Measurements from ENCODE around the gene AASDHPPT. TPM values are rescaled to one million over a fixed set of nuclear protein-coding genes. Genes with fewer than 3 reads are reported as not detected.

The AASDHPPT gene
- total RNA-seq, 1 donor from 2014 or later = 49.6 TPM

DNA sequence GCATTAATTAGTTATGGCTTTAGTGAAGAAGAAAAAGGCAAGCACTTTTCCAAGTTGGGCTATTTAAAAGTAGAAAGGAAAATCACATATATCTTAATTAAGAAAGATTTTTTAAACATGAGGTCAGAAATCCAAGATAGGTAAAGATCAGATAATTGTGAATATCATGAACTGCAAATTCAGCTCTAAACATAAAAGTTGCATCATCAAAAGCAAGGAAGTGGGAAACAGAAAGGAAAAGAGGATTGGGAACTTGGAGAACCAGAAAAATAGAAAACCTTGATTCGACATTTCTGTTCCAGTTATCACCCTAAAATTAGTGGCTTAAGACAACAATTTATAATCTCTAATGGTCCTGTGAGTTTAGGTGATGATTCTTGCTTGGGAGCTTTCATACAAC lies 17.8 kb upstream of the AASDHPPT start:
- TF ChIP-seq, protein P1, sequence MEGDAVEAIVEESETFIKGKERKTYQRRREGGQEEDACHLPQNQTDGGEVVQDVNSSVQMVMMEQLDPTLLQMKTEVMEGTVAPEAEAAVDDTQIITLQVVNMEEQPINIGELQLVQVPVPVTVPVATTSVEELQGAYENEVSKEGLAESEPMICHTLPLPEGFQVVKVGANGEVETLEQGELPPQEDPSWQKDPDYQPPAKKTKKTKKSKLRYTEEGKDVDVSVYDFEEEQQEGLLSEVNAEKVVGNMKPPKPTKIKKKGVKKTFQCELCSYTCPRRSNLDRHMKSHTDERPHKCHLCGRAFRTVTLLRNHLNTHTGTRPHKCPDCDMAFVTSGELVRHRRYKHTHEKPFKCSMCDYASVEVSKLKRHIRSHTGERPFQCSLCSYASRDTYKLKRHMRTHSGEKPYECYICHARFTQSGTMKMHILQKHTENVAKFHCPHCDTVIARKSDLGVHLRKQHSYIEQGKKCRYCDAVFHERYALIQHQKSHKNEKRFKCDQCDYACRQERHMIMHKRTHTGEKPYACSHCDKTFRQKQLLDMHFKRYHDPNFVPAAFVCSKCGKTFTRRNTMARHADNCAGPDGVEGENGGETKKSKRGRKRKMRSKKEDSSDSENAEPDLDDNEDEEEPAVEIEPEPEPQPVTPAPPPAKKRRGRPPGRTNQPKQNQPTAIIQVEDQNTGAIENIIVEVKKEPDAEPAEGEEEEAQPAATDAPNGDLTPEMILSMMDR (IDR thresholded peaks at IDR 0.05) = no peak
- no peaks in the 10 kb centered on the region for H3K4me1 Mint-ChIP-seq (ENCODE audit: unreplicated experiment)
- H3K9me3 Mint-ChIP-seq (ENCODE audit: unreplicated experiment) = no peaks in the 10 kb centered on the region
- H3K36me3 Mint-ChIP-seq (ENCODE audit: unreplicated experiment) = peaks cover 5% of the 10 kb centered on the region
- no peak overlapping the region for H3K27ac Mint-ChIP-seq (ENCODE audit: unreplicated experiment)
- DNase-seq (ENCODE audit: extremely low spot score, unreplicated experiment) = no peak
- H3K4me3 Mint-ChIP-seq (ENCODE audit: unreplicated experiment) = no peak overlapping the region
- no peaks in the 10 kb centered on the region for H3K27me3 Mint-ChIP-seq (ENCODE audit: unreplicated experiment)

DNA sequence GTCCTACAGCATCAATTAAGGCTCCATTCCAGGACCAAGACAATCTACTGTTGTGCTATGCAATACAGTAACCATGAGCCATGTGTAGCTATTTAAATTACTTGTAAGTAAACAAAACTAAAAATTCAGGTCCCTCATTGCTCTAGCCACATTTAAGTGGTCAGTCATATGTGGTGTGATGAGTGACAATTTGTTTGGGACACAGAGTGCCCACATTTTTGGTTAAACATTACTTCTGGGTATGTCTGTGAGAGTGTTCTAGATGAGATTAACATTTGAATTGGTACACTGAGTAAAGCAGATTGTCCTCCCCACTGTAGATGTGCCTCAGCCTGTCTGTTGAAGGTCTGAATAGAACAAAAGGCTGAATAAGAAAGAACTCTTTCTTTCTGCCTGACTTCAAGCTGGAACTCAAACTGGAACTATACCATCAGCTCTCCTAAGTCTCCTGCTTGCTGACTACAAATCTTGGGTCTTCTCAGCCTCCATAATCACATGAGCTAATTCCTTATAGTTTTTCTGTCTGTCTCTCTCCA lies 16.1 kb upstream of the AASDHPPT start:
- Mint-ChIP-seq H3K9me3 (ENCODE audit: unreplicated experiment) (no peaks in the 10 kb centered on the region), H3K4me1 (ENCODE audit: unreplicated experiment) (no peaks in the 10 kb centered on the region), H3K4me3 (ENCODE audit: unreplicated experiment) (no peak overlapping the region), H3K27ac (ENCODE audit: unreplicated experiment) (no peak overlapping the region), H3K36me3 (ENCODE audit: unreplicated experiment) (peaks cover 5% of the 10 kb centered on the region), H3K27me3 (ENCODE audit: unreplicated experiment) (no peaks in the 10 kb centered on the region)
- TF ChIP-seq, protein P1 (IDR thresholded peaks at IDR 0.05) = no peak
- DNase-seq (ENCODE audit: extremely low spot score, unreplicated experiment) = no peak

DNA sequence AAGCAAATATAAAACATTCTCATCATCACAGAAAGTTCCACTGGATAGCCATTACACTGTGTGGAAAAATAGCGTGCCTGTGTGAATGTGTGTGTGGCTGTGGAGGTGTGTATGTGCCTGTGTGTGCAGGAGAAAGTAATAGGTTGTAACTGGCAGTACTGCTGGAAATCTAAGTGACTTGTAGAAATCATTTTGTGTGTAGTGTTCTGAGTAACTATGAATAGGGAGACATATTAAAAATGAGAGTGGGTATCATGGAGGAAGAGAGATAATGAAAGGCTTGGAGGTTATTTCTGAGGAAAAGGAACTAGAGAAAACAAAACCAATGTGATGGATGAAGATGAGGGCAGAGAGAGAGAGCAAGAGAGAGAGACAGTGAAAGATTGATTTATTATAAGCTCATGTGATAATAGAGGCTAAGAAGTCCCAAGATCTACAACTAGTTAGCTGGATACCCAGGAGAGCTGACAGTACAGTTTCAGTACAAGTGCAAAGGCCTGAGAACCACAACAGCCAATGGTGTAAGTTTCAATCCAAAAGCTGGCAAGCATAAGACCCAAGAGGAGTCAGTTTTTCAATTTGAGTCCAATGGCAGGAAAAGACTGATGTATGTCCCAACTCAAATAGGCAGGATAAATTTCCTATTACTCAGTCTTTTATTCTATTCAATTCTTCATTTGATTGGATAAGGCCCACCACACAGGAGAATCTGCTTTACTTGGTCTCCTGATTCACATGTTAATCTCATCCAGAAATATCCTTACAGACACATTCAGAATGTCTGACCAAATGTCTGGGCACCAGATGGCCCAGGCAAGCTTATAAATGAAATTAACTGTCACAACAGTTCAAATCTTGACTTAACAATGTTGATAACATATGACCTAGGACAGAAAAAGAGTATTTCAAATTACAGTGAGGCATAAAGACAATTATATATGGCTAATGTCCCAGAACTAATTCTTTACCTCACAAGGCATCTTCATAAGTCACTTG lies 15.2 kb upstream of the AASDHPPT start:
- H3K4me3 Mint-ChIP-seq (ENCODE audit: unreplicated experiment) = no peak overlapping the region
- H3K27ac Mint-ChIP-seq (ENCODE audit: unreplicated experiment) = no peak overlapping the region
- TF ChIP-seq, protein P1 (IDR thresholded peaks at IDR 0.05) = no peak
- no peaks in the 10 kb centered on the region for H3K9me3 Mint-ChIP-seq (ENCODE audit: unreplicated experiment)
- no peaks in the 10 kb centered on the region for H3K27me3 Mint-ChIP-seq (ENCODE audit: unreplicated experiment)
- DNase-seq (ENCODE audit: extremely low spot score, unreplicated experiment) = no peak
- no peaks in the 10 kb centered on the region for H3K4me1 Mint-ChIP-seq (ENCODE audit: unreplicated experiment)
- peaks cover 5% of the 10 kb centered on the region for H3K36me3 Mint-ChIP-seq (ENCODE audit: unreplicated experiment)

DNA sequence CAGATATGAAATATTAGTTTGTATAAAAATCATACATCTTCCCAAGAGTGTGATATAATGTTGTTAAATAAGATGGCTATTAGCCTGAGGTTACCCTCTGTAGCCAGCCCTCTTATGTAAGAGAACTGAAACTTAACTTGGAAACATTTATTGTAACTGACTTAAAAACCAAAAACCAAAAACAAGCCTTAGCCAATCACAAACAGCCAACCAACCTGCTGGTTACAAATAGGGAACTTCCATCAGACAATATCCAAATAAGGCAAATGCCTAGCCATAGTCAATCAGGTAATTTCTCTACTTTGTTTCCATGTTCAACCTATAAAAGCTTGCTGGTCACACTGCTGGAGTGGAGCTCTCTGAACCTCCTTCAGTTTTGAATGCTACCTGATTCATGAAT lies 14.5 kb upstream of the AASDHPPT start:
- Mint-ChIP-seq H3K27me3 (ENCODE audit: unreplicated experiment) (no peaks in the 10 kb centered on the region), H3K27ac (ENCODE audit: unreplicated experiment) (no peak overlapping the region), H3K36me3 (ENCODE audit: unreplicated experiment) (no peaks in the 10 kb centered on the region), H3K4me3 (ENCODE audit: unreplicated experiment) (no peak overlapping the region), H3K9me3 (ENCODE audit: unreplicated experiment) (peaks cover 6% of the 10 kb centered on the region), H3K4me1 (ENCODE audit: unreplicated experiment) (no peaks in the 10 kb centered on the region)
- TF ChIP-seq, protein P1 (IDR thresholded peaks at IDR 0.05) = no peak
- DNase-seq (ENCODE audit: extremely low spot score, unreplicated experiment) = no peak

GRCh38 chr11:106070606-106071005 lies 6.9 kb upstream of the AASDHPPT start:
- Mint-ChIP-seq H3K9me3 (ENCODE audit: unreplicated experiment) (peaks cover 12% of the 10 kb centered on the region), H3K4me3 (ENCODE audit: unreplicated experiment) (no peak overlapping the region)

More at GRCh38 chr11:106070606-106071005, 6.9 kb upstream of the AASDHPPT start:
- Mint-ChIP-seq H3K36me3 (ENCODE audit: unreplicated experiment) (peaks cover 1% of the 10 kb centered on the region), H3K4me1 (ENCODE audit: unreplicated experiment) (no peaks in the 10 kb centered on the region), H3K27ac (ENCODE audit: unreplicated experiment) (no peak overlapping the region), H3K27me3 (ENCODE audit: unreplicated experiment) (no peaks in the 10 kb centered on the region)
- TF ChIP-seq, protein P1 (IDR thresholded peaks at IDR 0.05) = no peak
- no peak for DNase-seq (ENCODE audit: extremely low spot score, unreplicated experiment)
